GM19324 (cell line): ENCODE measurements around the gene EPYC.

Experiments
- ATAC-seq: cut with Tn5 transposase; IDR thresholded peaks from one replicate; pipeline ENCODE4 v1.9.1; 2021; ENCODE audit warnings: mild to moderate bottlenecking, moderate library complexity; ENCODE audit not compliant: unreplicated experiment, low FRiP score

The EPYC gene

DNA sequence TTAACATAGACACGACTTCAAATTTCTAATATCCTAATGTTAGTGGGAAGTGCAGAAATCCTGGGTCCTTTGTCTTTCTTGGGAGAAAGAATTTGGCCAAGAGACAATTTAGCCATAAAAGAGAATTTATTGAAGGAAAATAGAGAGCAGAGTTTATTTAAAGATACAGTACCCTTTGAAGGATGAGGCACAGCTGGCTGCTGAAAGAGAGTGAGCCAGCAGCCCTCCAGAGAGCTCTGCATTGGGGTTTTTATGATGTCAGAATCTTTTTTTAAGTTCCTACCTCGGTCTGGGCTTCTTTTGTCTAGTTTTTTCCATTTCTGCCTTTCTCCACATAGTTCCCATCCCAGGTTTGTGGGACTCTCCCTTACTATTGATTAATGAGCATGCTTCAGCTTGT lies 87.3 kb downstream of the EPYC start:
- no peak for ATAC-seq

- no peak for ATAC-seq
Observed at GRCh38 chr12:90916516-90916915, 88.3 kb downstream of the EPYC start.

DNA sequence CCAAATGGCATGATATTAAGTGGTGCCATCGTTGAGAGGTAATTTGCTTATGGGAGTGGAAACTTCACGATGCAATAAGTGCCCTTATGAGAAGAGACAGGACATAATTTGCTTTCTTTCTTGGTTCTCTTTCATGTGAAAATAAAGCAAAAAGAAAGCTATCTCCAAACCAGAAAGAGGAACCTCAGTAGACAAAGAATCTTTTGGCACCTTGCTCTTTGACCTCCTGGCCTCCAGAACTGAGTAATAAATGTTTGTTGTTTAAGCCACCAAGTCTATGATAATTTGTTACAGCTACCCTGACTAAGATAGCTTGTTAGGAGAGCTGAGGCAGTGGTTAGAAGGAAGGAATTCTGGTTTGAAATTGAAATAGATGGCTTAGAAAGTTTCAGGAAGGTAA lies 89.4 kb downstream of the EPYC start:
- ATAC-seq, result no peak
